Astrocyte (in vitro differentiated cells and primary cell): ENCODE data around the gene CACNA1A. TPM values are rescaled to one million over a fixed set of nuclear protein-coding genes. Genes with fewer than 3 reads are reported as not detected.
"Not testable (repeated sequence)": the region's sequence is repeated elsewhere in the genome, so short reads cannot be mapped to it uniquely, and the experiment has no call there.

Experiments
- DNase-seq: peaks from one replicate; pipeline ENCODE4 v3.0.0-alpha.2; 2010; ENCODE audit warnings: low read depth
- FAIRE-seq: peaks from 2 replicates; lab custom pipeline; 2011; peaks lifted over from hg19 to GRCh38; lab: Jason Lieb, UNC
- H2AFZ ChIP-seq: 2 replicates; pipeline ENCODE4 v1.6.0; 2012; ENCODE audit warnings: low read depth, low read length, inconsistent platforms
- H3K27ac ChIP-seq: 2 replicates; pipeline ENCODE4 v1.5.1; 2011; ENCODE audit warnings: low read depth, low read length, inconsistent platforms
- H3K27me3 ChIP-seq: 2 replicates; pipeline ENCODE4 v1.6.0; 2011; ENCODE audit warnings: low read length, inconsistent platforms; ENCODE audit not compliant: insufficient read depth
- H3K36me3 ChIP-seq: 2 replicates; pipeline ENCODE4 v1.5.1; 2011; ENCODE audit warnings: low read length, inconsistent platforms; ENCODE audit not compliant: insufficient read depth
- H3K4me1 ChIP-seq: 2 replicates; pipeline ENCODE4 v1.5.1; 2011; ENCODE audit warnings: low read length, inconsistent platforms; ENCODE audit not compliant: insufficient read depth
- H3K4me2 ChIP-seq: 2 replicates; pipeline ENCODE4 v1.6.0; 2012; ENCODE audit warnings: low read length, inconsistent platforms
- H3K4me3 ChIP-seq: 2 replicates; pipeline ENCODE4 v1.5.1; 2011; ENCODE audit warnings: low read depth, mild to moderate bottlenecking, low read length, inconsistent platforms; ENCODE audit not compliant: insufficient read depth
- H3K79me2 ChIP-seq: 2 replicates; pipeline ENCODE4 v1.6.0; 2012; ENCODE audit warnings: mild to moderate bottlenecking, low read length, inconsistent platforms; ENCODE audit not compliant: insufficient read depth
- H3K9ac ChIP-seq: 2 replicates; pipeline ENCODE4 v1.6.0; 2012; ENCODE audit warnings: mild to moderate bottlenecking, low read length, inconsistent platforms
- H3K9me3 ChIP-seq: 2 replicates; pipeline ENCODE4 v1.5.1; 2012; ENCODE audit warnings: low read depth, mild to moderate bottlenecking, low read length, inconsistent platforms; ENCODE audit not compliant: insufficient read depth
- H4K20me1 ChIP-seq: 2 replicates; pipeline ENCODE4 v1.6.0; 2012; ENCODE audit warnings: low read length, inconsistent platforms; ENCODE audit not compliant: insufficient read depth
- H3K27ac Mint-ChIP-seq: one replicate; pipeline ENCODE4 v1.8.0; 2021; ENCODE audit warnings: mild to moderate bottlenecking, mixed read lengths; ENCODE audit not compliant: unreplicated experiment
- H3K27me3 Mint-ChIP-seq: one replicate; pipeline ENCODE4 v1.8.0; 2021; ENCODE audit warnings: low read depth, mixed read lengths; ENCODE audit not compliant: unreplicated experiment
- H3K36me3 Mint-ChIP-seq: one replicate; pipeline ENCODE4 v1.8.0; 2021; ENCODE audit warnings: low read depth, mixed read lengths; ENCODE audit not compliant: unreplicated experiment
- H3K4me1 Mint-ChIP-seq: one replicate; pipeline ENCODE4 v1.8.0; 2021; ENCODE audit warnings: low read depth, mixed read lengths; ENCODE audit not compliant: unreplicated experiment
- H3K4me3 Mint-ChIP-seq: one replicate; pipeline ENCODE4 v1.8.0; 2021; ENCODE audit warnings: mild to moderate bottlenecking, moderate library complexity, mixed read lengths; ENCODE audit not compliant: unreplicated experiment
- H3K9me3 Mint-ChIP-seq: one replicate; pipeline ENCODE4 v1.8.0; 2021; ENCODE audit warnings: mild to moderate bottlenecking, mixed read lengths; ENCODE audit not compliant: unreplicated experiment
- CTCF ChIP-seq: IDR thresholded peaks from 2 replicates; pipeline ENCODE4 v1.5.1; 2011; ENCODE audit warnings: low read depth, mild to moderate bottlenecking, inconsistent platforms, low read length, moderate library complexity; ENCODE audit not compliant: insufficient read depth
- EZH2 ChIP-seq: IDR thresholded peaks from 2 replicates; pipeline ENCODE4 v1.6.1; 2012; ENCODE audit warnings: mild to moderate bottlenecking, low read length, inconsistent platforms; ENCODE audit not compliant: insufficient read depth
- total RNA-seq: library from RNA; stranded (reverse); gene quantifications from 2 replicates; pipeline ENCODE4 v1.2.1, GENCODE V29; 2021

CACNA1A gene
- total RNA-seq, 1 donor from 2014 or later: 9.4 TPM

- no peak for TF ChIP-seq CTCF
- no peak for TF ChIP-seq EZH2
- H3K4me3 Mint-ChIP-seq: no peak overlapping the region
Measured at GRCh38 chr19:13363245-13363644, 143.0 kb downstream of the CACNA1A start.

GRCh38 chr19:13362668-13363067 is 143.6 kb downstream of the CACNA1A start:
- no peak overlapping the region for H3K4me3 Mint-ChIP-seq
- H3K36me3 ChIP-seq: no peaks in the 10 kb centered on the region
- no peak overlapping the region for H3K4me3 ChIP-seq
- H2AFZ ChIP-seq: no peak overlapping the region
- H3K9me3 ChIP-seq: peaks cover 5% of the 10 kb centered on the region
- TF ChIP-seq EZH2: no peak
- no peak for TF ChIP-seq CTCF
- no peak for FAIRE-seq
- H3K9me3 Mint-ChIP-seq: peaks cover 5% of the 10 kb centered on the region
- no peak overlapping the region for H3K9ac ChIP-seq
- H3K4me2 ChIP-seq: no peak overlapping the region
- H3K4me1 ChIP-seq: no peaks in the 10 kb centered on the region
- peaks cover 10% of the 10 kb centered on the region for H3K36me3 Mint-ChIP-seq
- H3K27ac ChIP-seq: no peak overlapping the region
- H3K4me1 Mint-ChIP-seq: no peaks in the 10 kb centered on the region
- peaks cover 8% of the 10 kb centered on the region for H3K27me3 Mint-ChIP-seq
- no peak overlapping the region for H3K27ac Mint-ChIP-seq
- H3K27me3 ChIP-seq: peaks cover 5% of the 10 kb centered on the region
- no peaks in the 10 kb centered on the region for H4K20me1 ChIP-seq
- no peaks in the 10 kb centered on the region for H3K79me2 ChIP-seq
- no peak for DNase-seq

More at GRCh38 chr19:13363245-13363644, 143.0 kb downstream of the CACNA1A start:
- Histone ChIP-seq H3K27me3 (peaks cover 5% of the 10 kb centered on the region), H2AFZ (no peak overlapping the region), H3K9ac (no peak overlapping the region), H3K9me3 (peaks cover 5% of the 10 kb centered on the region), H3K79me2 (no peaks in the 10 kb centered on the region), H3K4me1 (no peaks in the 10 kb centered on the region), H3K27ac (no peak overlapping the region), H3K4me3 (no peak overlapping the region), H3K36me3 (no peaks in the 10 kb centered on the region), H3K4me2 (no peak overlapping the region), H4K20me1 (no peaks in the 10 kb centered on the region)
- DNase-seq (no peak), FAIRE-seq (no peak)
- Mint-ChIP-seq H3K4me1 (no peaks in the 10 kb centered on the region), H3K27ac (no peak overlapping the region), H3K9me3 (peaks cover 5% of the 10 kb centered on the region), H3K27me3 (peaks cover 8% of the 10 kb centered on the region), H3K36me3 (peaks cover 8% of the 10 kb centered on the region)

- H3K27ac ChIP-seq, H3K9ac ChIP-seq, H4K20me1 ChIP-seq, H3K27ac Mint-ChIP-seq, H3K27me3 ChIP-seq, H3K27me3 Mint-ChIP-seq, H3K4me1 ChIP-seq, H3K9me3 ChIP-seq, H3K4me3 Mint-ChIP-seq, H3K9me3 Mint-ChIP-seq, FAIRE-seq, H3K36me3 ChIP-seq, DNase-seq, H2AFZ ChIP-seq, H3K4me2 ChIP-seq, H3K79me2 ChIP-seq, H3K4me3 ChIP-seq, H3K4me1 Mint-ChIP-seq: not testable (repeated sequence)
- H3K36me3 Mint-ChIP-seq: peaks cover 10% of the 10 kb centered on the region
Measured at GRCh38 chr19:13361726-13362125, 144.6 kb downstream of the CACNA1A start.
